PFSK-1 (cell line): ENCODE measurements around the gene ELL2.

Source experiments
- FOXP2 ChIP-seq: optimal IDR thresholded peaks from 2 replicates; pipeline ENCODE3; 2011; ENCODE audit warnings: borderline replicate concordance, control low read depth, inconsistent platforms; ENCODE audit not compliant: insufficient read depth; ENCODE audit errors: extremely low read length, extremely low read depth
- POLR2AphosphoS5 ChIP-seq: IDR thresholded peaks from 2 replicates; pipeline ENCODE4 v1.6.1; 2012; ENCODE audit warnings: low read depth, mild to moderate bottlenecking, control low read depth, low read length, moderate library complexity
- REST ChIP-seq, 2 experiments: IDR thresholded peaks; 2 replicates each; pipeline versions ENCODE4 v1.6.1 to v1.8.0; 2011 to 2012; ENCODE audit warnings: low read depth in 2 of 2, low read length in 2 of 2, control low read depth in 1 of 2, inconsistent platforms in 1 of 2, mild to moderate bottlenecking in 1 of 2, moderate library complexity in 1 of 2; ENCODE audit not compliant: insufficient read depth in 1 of 2
- SIN3A ChIP-seq: IDR thresholded peaks from 2 replicates; pipeline ENCODE4 v1.6.1; 2012; ENCODE audit warnings: mild to moderate bottlenecking, low read length, moderate library complexity, borderline replicate concordance; ENCODE audit not compliant: insufficient read depth
- TAF1 ChIP-seq: IDR thresholded peaks from 2 replicates; pipeline ENCODE4 v1.6.1; 2012; ENCODE audit warnings: low read length, control low read depth, borderline replicate concordance; ENCODE audit not compliant: insufficient read depth

- no peak for TF ChIP-seq TAF1
- TF ChIP-seq POLR2AphosphoS5 = no peak
- no peak for TF ChIP-seq REST (IDR thresholded peaks at IDR 0.05; ENCODE audit: insufficient read depth in 1 of 2, low read depth in 2 of 2, low read length in 2 of 2)
- no peak for TF ChIP-seq SIN3A
- no peak for TF ChIP-seq FOXP2
These were observed 24.4 kb upstream of the ELL2 start for GRCh38 chr5:95986001-95986400.
